Measurements from ENCODE around the gene OXSR1.

OXSR1 gene

DNA sequence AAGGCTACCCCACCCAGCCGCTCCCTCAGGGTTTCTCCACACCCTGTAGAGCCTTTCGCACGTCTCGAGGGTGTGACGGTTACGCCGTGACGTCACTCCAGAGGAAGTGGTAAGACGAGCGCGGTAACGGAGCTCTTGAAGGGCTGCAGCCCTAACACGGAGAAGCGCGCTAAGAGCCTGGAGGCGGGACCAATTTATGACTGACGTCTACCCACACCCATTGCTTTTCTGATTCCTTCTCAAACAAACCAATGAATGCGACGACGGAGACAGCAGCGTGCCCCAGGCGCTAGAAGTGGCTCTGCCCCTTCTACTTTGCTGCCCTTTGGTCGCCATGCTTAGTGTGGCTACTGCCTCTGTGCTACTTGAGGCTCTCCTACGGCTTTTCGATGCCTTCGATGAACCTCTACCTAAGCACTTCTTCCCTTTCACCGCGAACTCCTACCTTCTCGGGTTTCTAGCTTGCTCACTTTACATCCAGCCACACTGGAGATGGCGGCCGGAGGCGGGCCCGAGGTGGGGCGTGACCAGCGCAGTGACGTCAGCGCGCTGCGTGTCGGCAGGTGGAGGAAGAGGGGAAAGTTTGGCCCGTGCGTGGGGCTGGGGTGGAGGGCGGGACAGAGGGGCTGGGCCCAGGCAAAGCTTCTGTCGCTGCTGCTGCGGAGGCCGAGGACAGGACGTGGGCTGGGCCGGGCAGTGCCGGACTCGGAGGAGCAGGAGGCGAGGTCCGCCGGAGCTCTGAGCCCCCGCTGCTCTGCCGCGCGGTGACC lies at the start of gene OXSR1:
Gene OXSR1, plus strand, starts transcription at position 586 of the 770 bp plus-strand sequence. CDS start 340 bp downstream, outside the sequence.
- peak; percentile 99 for DNase-seq (ENCODE audit: extremely low read depth, low read depth)
- TF ChIP-seq CTCF (IDR thresholded peaks at IDR 0.05; ENCODE audit: low read depth, low read length), result no peak

DNA sequence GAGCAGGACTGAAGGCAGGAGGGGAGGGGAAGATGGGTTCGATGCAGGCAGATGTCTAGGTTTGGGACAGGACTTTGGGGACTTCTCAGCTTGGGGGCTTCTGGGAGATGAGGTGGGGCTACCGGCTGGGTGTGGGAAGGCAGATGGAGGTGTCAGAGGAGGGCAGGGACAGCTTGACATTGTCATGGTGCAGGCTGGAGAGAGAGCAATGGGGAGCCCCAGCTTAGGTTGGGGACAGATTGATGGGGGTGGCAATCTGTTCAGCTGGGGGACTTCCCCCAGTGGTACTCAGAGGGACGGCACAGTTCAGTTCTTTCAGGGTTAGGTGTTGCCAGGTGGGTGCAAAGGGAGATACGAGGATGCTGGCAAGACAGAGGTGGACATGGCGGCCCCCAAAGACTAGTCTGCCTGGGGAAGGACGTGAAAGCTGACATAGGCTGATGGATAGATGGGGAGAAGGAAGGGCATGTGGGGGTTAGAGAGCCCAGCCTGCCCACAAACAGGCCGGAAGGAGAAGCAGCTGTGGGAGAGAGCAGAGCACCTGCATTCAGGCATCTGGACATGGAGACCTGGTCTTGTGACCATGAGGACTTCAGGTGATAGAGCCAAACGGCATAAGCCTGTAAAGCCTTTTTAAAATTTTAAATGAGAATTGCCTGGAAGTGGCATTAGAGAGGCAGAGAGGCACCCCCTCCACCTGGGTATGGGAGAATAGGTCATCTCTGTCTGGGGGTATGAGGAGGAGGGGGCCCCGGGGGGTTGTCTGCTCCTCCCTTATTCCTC lies 49.5 kb upstream of the OXSR1 start:
- no peak for DNase-seq (ENCODE audit: extremely low read depth, low read depth)
- TF ChIP-seq CTCF (IDR thresholded peaks at IDR 0.05; ENCODE audit: low read depth, low read length), result no peak

GRCh38 chr3:38116471-38117162 lies 48.7 kb upstream of the OXSR1 start:
- TF ChIP-seq CTCF (IDR thresholded peaks at IDR 0.05; ENCODE audit: low read depth, low read length), result no peak
- no peak for DNase-seq (ENCODE audit: extremely low read depth, low read depth)

GRCh38 chr3:38117163-38117716 lies 48.1 kb upstream of the OXSR1 start:
- DNase-seq (ENCODE audit: extremely low read depth, low read depth), result no peak
- TF ChIP-seq CTCF (IDR thresholded peaks at IDR 0.05; ENCODE audit: low read depth, low read length), result no peak

DNA sequence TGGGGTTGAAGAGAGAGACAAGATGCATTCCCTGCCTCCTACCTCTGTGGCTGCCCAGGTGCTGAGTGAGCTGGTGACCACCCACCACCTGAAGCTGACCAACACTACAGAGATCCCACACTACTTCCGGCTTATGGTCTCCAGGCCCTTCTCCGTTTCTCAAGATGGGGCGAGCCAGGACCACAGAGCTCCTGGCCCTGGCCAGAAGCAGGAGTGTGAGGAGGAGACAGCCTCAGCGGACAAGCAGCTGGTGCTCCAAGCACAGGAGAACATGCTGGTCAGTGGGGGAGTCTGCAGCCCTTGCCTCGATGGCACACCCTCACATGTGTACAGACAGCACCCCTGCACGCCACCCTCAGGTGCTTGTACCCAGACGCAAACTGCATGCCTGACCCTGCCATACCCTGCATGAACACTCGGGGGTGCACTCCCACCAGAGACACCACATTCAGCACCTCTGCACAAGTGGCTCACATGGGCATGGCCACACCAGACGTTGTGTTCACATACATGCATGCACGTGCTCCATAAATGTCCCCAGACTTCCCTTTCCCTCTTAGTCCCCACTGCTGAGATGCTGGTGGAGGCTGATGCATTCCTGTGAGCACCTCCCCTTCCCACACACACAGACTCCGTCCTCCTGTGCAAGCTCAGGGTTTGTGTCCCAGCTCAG lies 47.5 kb upstream of the OXSR1 start:
- peak; percentile 81 for TF ChIP-seq CTCF (IDR thresholded peaks at IDR 0.05; ENCODE audit: low read depth, low read length)
- no peak for DNase-seq (ENCODE audit: extremely low read depth, low read depth)

DNA sequence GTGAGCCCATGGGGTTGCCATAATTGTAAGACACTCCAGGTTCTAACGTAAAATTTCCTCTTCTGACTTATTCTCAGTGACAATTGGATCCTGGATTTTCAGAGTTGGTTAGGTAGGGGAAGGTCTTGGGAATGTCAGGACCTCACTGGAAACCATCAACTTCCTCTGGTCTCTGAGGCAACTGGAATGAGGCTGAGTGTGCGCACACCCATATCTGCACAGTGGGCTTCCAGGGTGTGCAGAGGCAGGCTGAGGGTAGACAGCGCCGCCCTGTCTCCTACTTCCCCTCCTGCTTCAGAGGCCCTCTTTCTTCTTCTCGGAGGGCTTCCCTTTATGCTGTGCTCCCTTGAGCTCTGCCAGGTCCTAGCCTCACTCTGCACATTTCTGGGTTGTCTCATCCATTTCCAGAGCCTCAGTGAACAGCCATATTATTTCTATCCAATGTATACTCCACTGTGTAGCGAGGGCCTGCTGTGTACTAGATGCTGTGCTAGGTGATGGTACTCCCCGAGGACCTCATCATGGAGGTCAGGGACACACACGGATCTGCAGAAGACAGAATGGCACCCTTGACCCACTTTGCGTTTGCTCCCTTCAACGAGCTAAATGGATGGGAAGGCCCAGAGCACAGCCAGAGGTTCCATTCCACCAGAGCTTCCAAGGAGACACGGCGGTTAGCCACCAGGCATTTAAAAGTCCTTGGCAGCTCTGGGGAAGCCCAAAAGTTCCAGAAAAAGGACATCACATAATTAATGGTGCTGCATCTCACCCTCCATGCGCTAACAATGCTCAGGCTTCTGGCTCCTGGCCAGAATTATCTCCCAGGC lies 46.7 kb upstream of the OXSR1 start:
- no peak for DNase-seq (ENCODE audit: extremely low read depth, low read depth)
- no peak for TF ChIP-seq CTCF (IDR thresholded peaks at IDR 0.05; ENCODE audit: low read depth, low read length)

All from AG09319 (cell line).